Measurements from ENCODE around the gene DPP10. TPM values are rescaled to one million over a fixed set of nuclear protein-coding genes. Genes with fewer than 3 reads are reported as not detected.

DPP10 gene
- total RNA-seq, 2 donors from 2014 or later: 3.1 to 11.2 TPM

- H3K27me3 ChIP-seq: no peaks in the 10 kb centered on the region
- H3K36me3 ChIP-seq (replicated peaks in 1 of 2; ENCODE audit: insufficient read depth in 1 of 2, low read depth in 2 of 2): no peaks in the 10 kb centered on the region
- no peak overlapping the region for H3K27ac ChIP-seq
- DNase-seq (no peak), ATAC-seq (no peak)
- no peak overlapping the region for H3K4me3 ChIP-seq
- no peaks in the 10 kb centered on the region for H3K9me3 ChIP-seq
- TF ChIP-seq CTCF (IDR thresholded peaks at IDR 0.05) (no peak), POLR2A (IDR thresholded peaks at IDR 0.05) (no peak)
- H3K4me1 ChIP-seq: no peaks in the 10 kb centered on the region
- WGBS, 2 donors: 24 to 33% methylated on average over 1 of the region's 1 CpG
- intact Hi-C loops (cut with DNase I): no loop called here
Measured at GRCh38 chr2:114857196-114857595, 414.8 kb downstream of the DPP10 start.

GRCh38 chr2:114859726-114860510 lies 417.5 kb downstream of the DPP10 start:
- Histone ChIP-seq H3K9me3 (no peaks in the 10 kb centered on the region), H3K27ac (no peak overlapping the region), H3K36me3 (replicated peaks in 1 of 2; ENCODE audit: insufficient read depth in 1 of 2, low read depth in 2 of 2) (no peaks in the 10 kb centered on the region), H3K4me1 (no peaks in the 10 kb centered on the region), H3K27me3 (no peaks in the 10 kb centered on the region), H3K4me3 (no peak overlapping the region)
- intact Hi-C loops (cut with DNase I): no loop called here
- no peak for ATAC-seq
- no peak for TF ChIP-seq CTCF (IDR thresholded peaks at IDR 0.05)
- TF ChIP-seq POLR2A (IDR thresholded peaks at IDR 0.05): no peak
- 54 to 76% methylated on average over 6 of the region's 6 CpGs for WGBS, 2 donors
- DNase-seq: no peak

GRCh38 chr2:114862243-114862642 lies 419.8 kb downstream of the DPP10 start:
- WGBS, 2 donors: 41 to 63% methylated on average over 1 of the region's 1 CpG
- no peak for TF ChIP-seq CTCF (IDR thresholded peaks at IDR 0.05)
- H3K4me1 ChIP-seq: no peaks in the 10 kb centered on the region

GRCh38 chr2:114864901-114865300 lies 422.5 kb downstream of the DPP10 start:
- TF ChIP-seq CTCF (IDR thresholded peaks at IDR 0.05) (no peak), POLR2A (IDR thresholded peaks at IDR 0.05) (no peak)
- H3K27me3 ChIP-seq: no peaks in the 10 kb centered on the region
- no peak for DNase-seq
- no peak for ATAC-seq
- no peak overlapping the region for H3K27ac ChIP-seq
- WGBS, 2 donors: 76 to 79% methylated on average over 5 of the region's 5 CpGs
- no peaks in the 10 kb centered on the region for H3K36me3 ChIP-seq (replicated peaks in 1 of 2; ENCODE audit: insufficient read depth in 1 of 2, low read depth in 2 of 2)
- H3K4me1 ChIP-seq: no peaks in the 10 kb centered on the region
- H3K9me3 ChIP-seq: no peaks in the 10 kb centered on the region
- intact Hi-C loops (cut with DNase I): no loop called here
- no peak overlapping the region for H3K4me3 ChIP-seq

More at GRCh38 chr2:114862243-114862642, 419.8 kb downstream of the DPP10 start:
- ATAC-seq: no peak
- no peaks in the 10 kb centered on the region for H3K36me3 ChIP-seq (replicated peaks in 1 of 2; ENCODE audit: insufficient read depth in 1 of 2, low read depth in 2 of 2)
- no peaks in the 10 kb centered on the region for H3K27me3 ChIP-seq
- intact Hi-C loops (cut with DNase I): no loop called here
- no peak overlapping the region for H3K27ac ChIP-seq
- no peak overlapping the region for H3K4me3 ChIP-seq
- no peaks in the 10 kb centered on the region for H3K9me3 ChIP-seq
- no peak for DNase-seq

GRCh38 chr2:114880046-114880445 lies 437.6 kb downstream of the DPP10 start:
- 30 to 34% methylated on average over 3 of the region's 3 CpGs for WGBS, 2 donors
- no peaks in the 10 kb centered on the region for H3K9me3 ChIP-seq
- H3K4me3 ChIP-seq: no peak overlapping the region
- no peak overlapping the region for H3K27ac ChIP-seq
- no peak for ATAC-seq
- H3K27me3 ChIP-seq: no peaks in the 10 kb centered on the region
- no peaks in the 10 kb centered on the region for H3K36me3 ChIP-seq (replicated peaks in 1 of 2; ENCODE audit: insufficient read depth in 1 of 2, low read depth in 2 of 2)
- no peaks in the 10 kb centered on the region for H3K4me1 ChIP-seq
- TF ChIP-seq POLR2A (IDR thresholded peaks at IDR 0.05): no peak
- TF ChIP-seq CTCF (IDR thresholded peaks at IDR 0.05): no peak
- no peak for DNase-seq
- intact Hi-C loops (cut with DNase I): no loop called here

Measured in body of pancreas (tissue), 4 donors.